Prostate gland (tissue), 2 donors: ENCODE measurements around the gene KIAA0513. TPM values are rescaled to one million over a fixed set of nuclear protein-coding genes. Genes with fewer than 3 reads are reported as not detected.

Experiments used
- DNase-seq: peaks from one replicate; pipeline ENCODE4 v3.0.0-alpha.2; 2019; ENCODE audit warnings: low spot score
- H3K27ac ChIP-seq, 2 donors: fragments of 200-600 bp; sonication (generic); 2 replicates each; pipeline ENCODE4 v1.5.1; 2017 to 2019
- H3K27me3 ChIP-seq: fragments of 200-600 bp; sonication (generic); replicated peaks from 2 replicates; pipeline ENCODE4 v1.5.1; 2019; ENCODE audit not compliant: insufficient read depth
- H3K36me3 ChIP-seq, 2 donors: fragments of 200-600 bp; sonication (generic); 1 replicate in 1 of 2; 2 replicates in 1 of 2; pipeline versions ENCODE4 v1.5.1 to v1.8.1; 2017 to 2019
- H3K4me1 ChIP-seq: fragments of 200-600 bp; sonication (generic); replicated peaks from 2 replicates; pipeline ENCODE4 v1.5.1; 2019
- H3K4me3 ChIP-seq, 2 donors: fragments of 200-600 bp; sonication (generic); 2 replicates each; pipeline ENCODE4 v1.5.1; 2017 to 2019
- H3K9me3 ChIP-seq: fragments of 200-600 bp; sonication (generic); 2 replicates; pipeline ENCODE4 v1.5.1; 2017
- CTCF ChIP-seq, 4 experiments: fragments of 200-600 bp in 2 of 4; fragments of 450-650 bp in 2 of 4; sonication (generic) in 2 of 4; IDR thresholded peaks; 1 replicate in 3 of 4; 2 replicates in 1 of 4; pipeline ENCODE4 v1.5.1; 2016 to 2019; ENCODE audit warnings: antibody characterized with exemption in 4 of 4, mild to moderate bottlenecking in 2 of 4, moderate library complexity in 2 of 4
- POLR2A ChIP-seq: fragments of 450-650 bp; IDR thresholded peaks from one replicate; pipeline ENCODE4 v1.6.1; 2016; ENCODE audit warnings: antibody characterized with exemption, mild to moderate bottlenecking
- POLR2AphosphoS5 ChIP-seq: sonication (generic); formaldehyde crosslinking; IDR thresholded peaks from one replicate; pipeline ENCODE4 v1.6.1; 2017; ENCODE audit warnings: antibody characterized with exemption
- WGBS: methylation state at CpG from one replicate; pipeline ENCODE4 v1.1.5; 2018; 5-methylcytosine and 5-hydroxymethylcytosine counted together
- intact Hi-C: fragments of 100-400 bp; cut with DNase I; formaldehyde crosslinking; loops from one replicate; pipeline ENCODE4 v1.14.2; 2022
- total RNA-seq, 2 donors: library from RNA; depleted of rRNA; stranded (reverse); fragments of >200 nt; gene quantifications; one replicate each; pipeline ENCODE4 v1.1.0, GENCODE V29; 2016

The KIAA0513 gene
- total RNA-seq, 2 donors from 2014 or later, result 14.4 to 29.4 TPM

- intact Hi-C loops, result loop anchor here (5.0 kb wide), 1 partner anchor 71 kb away; no protein-coding TSS in a partner anchor
- no peak for DNase-seq
- 78% methylated on average over 12 of the region's 12 CpGs for WGBS
- no peak for TF ChIP-seq CTCF (IDR thresholded peaks at IDR 0.05)
- TF ChIP-seq POLR2AphosphoS5, result no peak
- no peak for TF ChIP-seq POLR2A
- Histone ChIP-seq H3K27ac (no peak overlapping the region), H3K9me3 (no peaks in the 10 kb centered on the region), H3K36me3 (no peaks in the 10 kb centered on the region), H3K27me3 (no peaks in the 10 kb centered on the region), H3K4me3 (no peak overlapping the region), H3K4me1 (peaks cover 5% of the 10 kb centered on the region)
These were observed 108.7 kb downstream of the KIAA0513 start for GRCh38 chr16:85136213-85136701.

GRCh38 chr16:85136702-85137322 is 109.2 kb downstream of the KIAA0513 start:
- Histone ChIP-seq H3K27ac (peak overlapping the region in 1 of 2 donors; percentile 4), H3K27me3 (no peaks in the 10 kb centered on the region), H3K4me3 (no peak overlapping the region), H3K4me1 (peaks cover 5% of the 10 kb centered on the region), H3K9me3 (no peaks in the 10 kb centered on the region), H3K36me3 (no peaks in the 10 kb centered on the region)
- WGBS, result 76% methylated on average over 17 of the region's 17 CpGs
- TF ChIP-seq CTCF (IDR thresholded peaks at IDR 0.05), result no peak
- TF ChIP-seq POLR2AphosphoS5, result no peak
- no peak for TF ChIP-seq POLR2A
- DNase-seq, result no peak
- intact Hi-C loops, result loop anchor here (5.0 kb wide), 1 partner anchor 70 kb away; no protein-coding TSS in a partner anchor

DNA sequence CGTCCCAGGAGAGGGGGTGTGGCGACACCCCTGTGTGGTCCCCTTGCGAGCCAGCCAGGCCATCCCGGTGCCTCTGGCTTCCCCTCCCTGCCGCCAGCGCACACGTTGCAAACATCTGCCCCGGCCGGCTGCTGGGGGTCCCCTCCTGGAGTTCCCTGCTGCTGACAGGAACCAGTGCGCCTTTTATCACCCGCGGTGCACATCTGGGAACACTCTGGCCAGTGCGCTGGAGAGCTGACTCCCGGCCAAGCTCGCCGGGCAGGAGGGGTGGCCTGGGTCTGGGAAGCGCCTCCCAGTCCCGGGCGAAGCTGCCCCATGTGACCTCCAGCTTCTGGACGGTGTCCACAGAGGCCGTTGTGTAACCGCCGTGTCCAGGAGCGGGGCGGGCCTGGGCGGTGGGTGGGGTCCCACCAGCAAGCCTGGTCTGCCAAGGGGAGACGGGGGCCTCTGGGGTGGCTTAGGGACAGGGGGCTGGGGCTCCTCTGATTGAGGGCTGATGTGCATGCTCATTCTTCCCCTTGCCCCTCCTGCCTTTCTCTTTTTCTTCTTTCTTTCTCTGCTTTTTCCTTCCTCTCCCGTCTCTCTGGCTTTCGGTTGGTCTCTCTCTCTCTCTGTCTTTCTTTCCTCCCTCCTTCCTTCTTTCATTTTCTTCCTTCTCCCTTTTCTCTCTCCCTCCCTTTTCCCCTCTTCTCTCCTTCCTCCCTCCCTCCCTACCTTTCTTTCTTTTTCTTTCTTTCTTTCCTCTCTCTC is 109.9 kb downstream of the KIAA0513 start:
- TF ChIP-seq POLR2A, result no peak
- TF ChIP-seq POLR2AphosphoS5, result peak; percentile 86
- peak; percentile 81 for DNase-seq
- H3K27me3 ChIP-seq, result no peaks in the 10 kb centered on the region
- intact Hi-C loops, result loop anchor here (5.0 kb wide), 1 partner anchor 70 kb away; no protein-coding TSS in a partner anchor
- H3K27ac ChIP-seq, result peak overlapping the region in 1 of 2 donors; percentile 4
- no peaks in the 10 kb centered on the region for H3K9me3 ChIP-seq
- 4% methylated on average over 28 of the region's 29 CpGs for WGBS
- peak overlapping the region in 1 of 2 donors; percentile 6 for H3K4me3 ChIP-seq
- peaks cover 5% of the 10 kb centered on the region for H3K4me1 ChIP-seq
- no peaks in the 10 kb centered on the region for H3K36me3 ChIP-seq

DNA sequence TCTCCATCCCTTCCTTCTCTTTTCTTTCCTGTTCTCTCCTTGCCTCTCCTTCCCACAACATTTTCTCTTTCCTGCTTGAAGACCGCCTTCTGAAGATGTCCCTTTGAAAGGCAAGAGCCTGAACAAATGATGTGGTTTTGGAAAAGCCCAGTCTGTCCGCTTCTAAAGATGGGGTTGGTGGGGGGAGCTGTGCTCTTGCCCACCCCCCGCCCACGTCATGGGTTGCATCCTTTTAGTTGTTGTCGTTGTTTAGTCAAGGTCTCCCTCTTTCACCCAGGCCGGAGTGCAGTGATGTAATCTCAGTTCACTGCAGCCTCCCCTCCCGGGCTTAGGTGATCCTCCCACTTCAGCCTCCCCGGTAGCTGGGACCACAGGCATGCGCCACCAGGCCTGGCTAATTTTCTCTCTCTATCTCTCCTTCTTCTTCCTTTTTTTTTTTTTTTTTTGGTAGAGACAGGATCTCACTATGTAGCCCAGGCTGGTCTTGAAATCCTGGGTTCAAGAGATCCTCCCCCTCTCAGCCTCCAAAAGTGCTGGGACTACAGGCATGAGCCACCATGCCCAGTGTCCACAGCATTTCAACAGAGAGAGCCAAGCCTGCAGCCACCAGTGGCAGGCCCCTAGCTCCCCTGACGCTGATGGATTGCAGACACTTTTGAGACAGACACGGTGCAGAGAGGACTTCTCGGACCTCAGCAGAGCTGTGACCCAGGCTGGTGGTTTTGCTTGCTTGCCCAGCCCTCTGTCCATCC is 110.7 kb downstream of the KIAA0513 start:
- no peaks in the 10 kb centered on the region for H3K36me3 ChIP-seq
- intact Hi-C loops, result loop anchor here (5.0 kb wide), 1 partner anchor 69 kb away; no protein-coding TSS in a partner anchor
- no peak overlapping the region for H3K4me3 ChIP-seq
- H3K27ac ChIP-seq, result peak overlapping the region in 1 of 2 donors; percentile 4
- no peaks in the 10 kb centered on the region for H3K27me3 ChIP-seq
- peaks cover 5% of the 10 kb centered on the region for H3K4me1 ChIP-seq
- no peak for DNase-seq
- whole genome bisulfite sequencing, result 86% methylated on average over 12 of the region's 12 CpGs
- H3K9me3 ChIP-seq, result no peaks in the 10 kb centered on the region
- TF ChIP-seq CTCF (IDR thresholded peaks at IDR 0.05), result no peak
- TF ChIP-seq POLR2AphosphoS5, result no peak
- no peak for TF ChIP-seq POLR2A
